ENCODE data around the gene DRD5.

GRCh38 chr4:9812501-9813340, 31.3 kb downstream of the DRD5 start:
- no peak for TF ChIP-seq CTCF (IDR thresholded peaks at IDR 0.05; ENCODE audit: low read depth, low read length)
- TF ChIP-seq MAX (IDR thresholded peaks at IDR 0.05; ENCODE audit: low read depth, low read length) = no peak
- TF ChIP-seq POLR2A (IDR thresholded peaks at IDR 0.05; ENCODE audit: extremely low read depth, insufficient read length) = no peak
